ENCODE results near the gene ASB6. TPM values are rescaled to one million over a fixed set of nuclear protein-coding genes. Genes with fewer than 3 reads are reported as not detected.
"Not testable (repeated sequence)": the region's sequence is repeated elsewhere in the genome, so short reads cannot be mapped to it uniquely, and the experiment has no call there.

The ASB6 gene
- total and polyA plus RNA-seq, 2 of the 13 experiments (the other 11 are each of a cell fraction or from before 2014, with no cell fraction given), result 8.2 to 8.4 TPM

GRCh38 chr9:129664746-129665388 lies 22.9 kb upstream of the ASB6 start:
- no peak overlapping the region for H3K4me3 ChIP-seq (replicated peaks in 1 of 3; ENCODE audit: insufficient read depth in 1 of 3, low read depth in 2 of 3, low read length in 3 of 3)
- intact Hi-C loops (cut with micrococcal nuclease; ENCODE audit: unreplicated experiment), result no loop called here

GRCh38 chr9:129662239-129662638 lies 20.3 kb upstream of the ASB6 start:
- H3K27me3 ChIP-seq (ENCODE audit: control insufficient read depth in 1 of 2, insufficient read depth in 2 of 2, low read length in 2 of 2), result peaks cover 9 to 31% of the 10 kb centered on the region in 2 experiments; a peak in 4 of 5 replicates
- H3K9ac ChIP-seq (ENCODE audit: insufficient read depth, low read depth, low read length); intact Hi-C loops (cut with micrococcal nuclease; ENCODE audit: unreplicated experiment); FAIRE-seq; in situ Hi-C loops (cut with HindIII; ENCODE audit: extremely low pct_ligation_motif_present, low pct_unique_long_range_greater_than_20kb); CTCF ChIA-PET (ENCODE audit: low intra/inter-chr PET ratio, low total read pairs); H3K36me3 ChIP-seq (replicated peaks in 1 of 2; ENCODE audit: control insufficient read depth in 1 of 2, insufficient read depth in 2 of 2, low read length in 2 of 2); H3K9me3 ChIP-seq (ENCODE audit: low read length); H3K79me2 ChIP-seq (ENCODE audit: insufficient read depth, low read length); H4K20me1 ChIP-seq (ENCODE audit: insufficient read depth, low read length); H2AFZ ChIP-seq (ENCODE audit: low read length); H3K27ac ChIP-seq (ENCODE audit: extremely low read length, insufficient read depth, low read length); H3K4me2 ChIP-seq (ENCODE audit: low read depth, low read length); H3K4me3 ChIP-seq (replicated peaks in 1 of 3; ENCODE audit: insufficient read depth in 1 of 3, low read depth in 2 of 3, low read length in 3 of 3); DNase-seq (ENCODE audit: low spot score); POLR2A ChIA-PET; H3K4me1 ChIP-seq (ENCODE audit: insufficient read depth, low read length); BruUV-seq (replicated peaks); ATAC-seq: not testable (repeated sequence)
- 33% methylated on average over 3 of the region's 3 CpGs for WGBS (ENCODE audit: low lambda C conversion rate)

More at GRCh38 chr9:129664746-129665388, 22.9 kb upstream of the ASB6 start:
- no peak overlapping the region for H3K27ac ChIP-seq (ENCODE audit: extremely low read length, insufficient read depth, low read length)
- in situ Hi-C loops (cut with HindIII; ENCODE audit: extremely low pct_ligation_motif_present, low pct_unique_long_range_greater_than_20kb), result no loop called here
- ChIA-PET POLR2A (no interaction called here), CTCF (ENCODE audit: low intra/inter-chr PET ratio, low total read pairs) (no interaction called here)
- H2AFZ ChIP-seq (ENCODE audit: low read length), result no peak overlapping the region
- no peaks in the 10 kb centered on the region for H3K36me3 ChIP-seq (replicated peaks in 1 of 2; ENCODE audit: control insufficient read depth in 1 of 2, insufficient read depth in 2 of 2, low read length in 2 of 2)
- no peak for TF ChIP-seq BRF2 (CRISPR knock-in tag; IDR thresholded peaks at IDR 0.05)
- TF ChIP-seq ARNT2 (CRISPR knock-in tag; IDR thresholded peaks at IDR 0.05; ENCODE audit: low read depth), result no peak
- peak; percentile 51; the same call in 1 of the 2 replicates for TF ChIP-seq EZH2 (conservative IDR thresholded peaks at IDR 0.05; ENCODE audit: low read depth, low read length)
- no peak for TF ChIP-seq KLF16 (CRISPR knock-in tag; IDR thresholded peaks at IDR 0.05)
- no peak for TF ChIP-seq KMT2B (CRISPR knock-in tag; IDR thresholded peaks at IDR 0.05)
- DNase-seq (ENCODE audit: low spot score) (no peak), ATAC-seq (peak; percentile 24; the same call in 1 of the 3 replicates), FAIRE-seq (no peak)
- no TSS peak for BruUV-seq (replicated peaks)
- no peaks in the 10 kb centered on the region for H3K9me3 ChIP-seq (ENCODE audit: low read length)
- no peaks in the 10 kb centered on the region for H3K79me2 ChIP-seq (ENCODE audit: insufficient read depth, low read length)
- no peak overlapping the region for H3K9ac ChIP-seq (ENCODE audit: insufficient read depth, low read depth, low read length)
- 16% methylated on average over 13 of the region's 36 CpGs for WGBS (ENCODE audit: low lambda C conversion rate)
- H3K4me2 ChIP-seq (ENCODE audit: low read depth, low read length), result no peak overlapping the region
- H3K4me1 ChIP-seq (ENCODE audit: insufficient read depth, low read length), result no peaks in the 10 kb centered on the region
- H3K27me3 ChIP-seq (ENCODE audit: control insufficient read depth in 1 of 2, insufficient read depth in 2 of 2, low read length in 2 of 2), result peaks cover 16 to 51% of the 10 kb centered on the region in 2 experiments
- no peaks in the 10 kb centered on the region for H4K20me1 ChIP-seq (ENCODE audit: insufficient read depth, low read length)
